ENCODE results near the gene SOX21. TPM values are rescaled to one million over a fixed set of nuclear protein-coding genes. Genes with fewer than 3 reads are reported as not detected.

The SOX21 gene
- total RNA-seq, 1 experiment from 2014 or later: 0.32 TPM

DNA sequence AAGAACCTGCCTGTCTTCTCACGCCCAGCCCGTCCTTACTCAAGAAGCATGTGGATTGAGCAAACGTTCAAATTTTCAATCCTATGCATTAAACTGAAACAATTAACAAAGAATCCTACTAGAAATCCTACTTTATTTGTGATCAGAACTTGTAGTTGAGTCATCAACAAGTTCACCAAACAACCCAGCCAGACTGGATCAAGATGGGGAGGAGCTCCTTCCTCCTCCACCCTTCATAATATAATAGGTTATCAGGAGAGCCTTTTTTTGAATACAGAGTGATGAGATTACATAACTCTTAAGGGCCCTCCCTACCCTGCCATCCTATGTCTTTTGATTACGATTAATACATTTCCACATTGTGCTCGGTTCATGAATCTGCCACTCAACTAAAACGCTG is 32.7 kb downstream of the SOX21 start:
- DNase-seq (ENCODE audit: low read depth): no peak

DNA sequence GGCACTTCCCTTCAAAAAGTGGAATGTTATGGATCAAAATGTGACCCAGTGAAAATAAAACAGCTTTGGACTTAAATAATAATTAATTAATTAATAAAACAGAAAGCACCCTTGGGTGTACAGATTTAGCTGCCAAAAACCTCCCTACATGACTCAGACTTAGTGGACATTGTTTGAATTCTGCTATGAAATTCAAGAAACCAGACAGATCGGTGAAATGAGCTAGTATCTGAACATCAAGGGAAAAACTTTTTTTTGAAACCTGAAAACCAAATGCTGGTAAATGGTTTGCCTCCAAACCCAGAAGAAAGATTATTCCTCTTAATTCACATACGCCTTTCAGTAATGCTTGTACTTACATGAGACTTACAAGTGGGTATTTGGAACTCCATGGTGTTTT is 33.5 kb downstream of the SOX21 start:
- DNase-seq (ENCODE audit: low read depth): no peak

DNA sequence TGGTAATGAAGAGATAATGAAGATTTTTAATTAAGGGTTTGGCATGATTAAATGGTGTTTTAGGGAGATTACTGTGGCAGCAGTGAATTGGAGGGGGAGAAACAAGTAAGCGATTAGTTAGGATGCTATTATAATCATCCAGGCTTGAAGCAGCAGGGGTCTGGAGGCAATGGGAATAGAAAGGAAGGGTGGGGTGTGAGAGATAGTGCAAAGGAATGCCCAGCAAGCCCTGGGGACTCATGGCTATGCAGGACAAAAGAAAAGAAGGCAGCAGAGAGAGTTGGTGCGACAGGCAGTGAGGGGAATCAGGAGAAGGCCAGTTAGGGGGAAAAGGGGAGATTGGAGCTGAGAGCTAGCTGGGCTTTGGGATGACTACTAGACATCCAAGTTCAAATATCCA is 34.5 kb downstream of the SOX21 start:
- no peak for DNase-seq (ENCODE audit: low read depth)

DNA sequence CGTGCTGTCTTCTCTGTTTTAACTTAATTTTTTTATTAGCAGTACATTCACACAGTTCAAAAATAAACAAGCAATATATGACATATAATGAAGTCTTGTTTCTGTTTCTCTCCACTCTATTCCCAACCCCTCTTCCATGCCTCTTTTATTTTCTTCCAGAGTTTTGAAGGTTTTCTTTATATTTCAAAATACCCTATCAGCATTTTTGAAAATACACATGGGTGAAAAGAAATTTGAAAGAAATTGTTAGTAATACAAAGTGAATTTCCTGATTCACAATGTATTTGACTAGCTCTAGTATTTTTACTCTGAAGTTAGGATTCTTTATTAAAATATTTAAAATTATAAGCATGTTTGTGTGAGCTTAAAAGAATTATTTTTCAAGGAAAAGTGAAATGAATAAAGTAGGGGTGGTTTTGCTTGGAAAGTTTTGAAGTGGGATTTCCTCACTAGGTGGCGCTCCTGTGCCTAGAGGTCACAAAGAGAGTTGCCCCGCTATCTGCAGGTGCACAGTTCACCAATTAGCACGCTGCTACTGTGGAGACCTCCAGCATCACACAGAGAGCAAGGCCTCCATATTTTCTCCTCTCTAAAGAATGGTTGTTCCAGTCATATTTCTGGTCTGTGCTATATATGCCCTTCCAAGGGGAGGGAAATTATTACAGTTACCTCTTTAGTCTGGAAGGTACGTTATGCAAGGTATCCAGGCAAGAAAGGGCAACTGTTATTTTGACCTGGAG is 37.6 kb downstream of the SOX21 start:
- peak; percentile 34 for DNase-seq (ENCODE audit: low read depth)

DNA sequence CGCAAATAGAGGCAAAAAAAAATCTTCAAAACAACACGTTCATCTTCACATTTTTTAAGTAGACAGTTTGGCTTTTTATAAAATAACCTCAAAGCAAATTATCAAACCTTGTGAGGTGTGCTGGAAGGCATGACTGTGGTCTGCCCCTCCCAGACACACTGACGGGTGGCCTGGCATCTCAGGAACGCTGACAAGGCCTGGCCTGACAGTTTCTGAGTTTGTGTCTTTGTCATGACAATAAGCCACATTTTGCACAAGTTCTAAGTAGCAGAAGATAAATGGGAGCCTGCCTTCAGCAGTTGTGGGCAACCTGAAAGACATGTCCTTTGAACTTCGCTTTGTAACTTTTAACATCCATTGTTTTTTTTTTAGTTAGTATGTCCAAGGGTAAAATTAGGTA is 38.5 kb downstream of the SOX21 start:
- peak; percentile 18 for DNase-seq (ENCODE audit: low read depth)

DNA sequence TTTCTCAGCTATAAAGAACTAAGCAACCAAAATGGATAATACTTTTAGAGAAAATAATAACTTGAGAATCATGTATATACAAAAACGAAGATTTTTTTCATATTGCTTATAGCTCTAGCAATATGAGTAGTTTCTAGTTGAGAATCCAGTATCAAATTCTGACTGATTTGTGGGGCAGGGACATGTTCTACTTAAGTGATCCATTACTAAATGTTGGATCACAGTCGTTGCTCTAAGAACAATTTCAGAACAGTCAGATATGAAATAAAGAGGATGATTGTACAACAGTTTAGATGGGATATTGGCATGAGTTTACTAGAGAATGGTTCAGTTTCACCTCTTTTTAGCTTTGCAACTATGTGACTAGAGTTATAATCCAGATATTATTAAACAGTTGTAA is 39.9 kb downstream of the SOX21 start:
- DNase-seq (ENCODE audit: low read depth): no peak

DNA sequence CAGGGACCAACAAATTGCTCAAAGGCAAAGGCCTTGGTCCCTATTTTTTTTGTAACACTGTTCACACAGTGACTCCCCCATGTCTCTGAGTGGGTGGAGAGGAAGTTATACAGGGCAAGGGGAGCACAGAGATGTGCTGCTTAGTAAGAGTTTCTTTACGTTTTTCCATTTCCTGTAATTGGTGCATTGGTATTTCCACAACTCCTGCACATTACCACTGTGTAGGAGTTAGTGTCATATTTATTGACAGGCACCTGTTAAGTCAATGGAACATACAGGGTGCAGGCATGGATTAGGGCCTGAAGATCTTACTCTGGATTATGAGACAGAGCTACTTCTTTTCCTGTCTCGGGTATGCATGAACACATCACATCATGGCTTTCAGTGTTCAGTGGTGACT is 45.2 kb downstream of the SOX21 start:
- no peak for DNase-seq (ENCODE audit: low read depth)

DNA sequence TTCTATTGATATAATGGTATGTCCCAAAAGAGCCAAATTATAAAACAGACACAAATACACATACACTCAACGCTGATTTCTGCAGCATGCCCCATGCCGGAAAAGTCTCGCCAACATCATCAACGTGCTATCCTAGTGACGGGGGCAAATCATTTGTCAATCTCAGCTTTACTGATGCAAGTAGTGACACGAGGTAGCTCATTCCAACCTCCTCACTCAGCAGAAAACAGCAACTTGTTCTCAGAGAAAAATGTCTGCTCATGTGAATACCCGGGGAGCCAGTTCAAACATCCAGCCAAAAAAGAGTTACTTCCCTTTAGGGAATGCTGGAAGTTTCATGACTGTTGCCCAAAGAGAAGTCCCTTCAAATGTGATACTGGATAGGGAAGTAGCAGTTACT is 46.3 kb downstream of the SOX21 start:
- DNase-seq (ENCODE audit: low read depth): no peak

DNA sequence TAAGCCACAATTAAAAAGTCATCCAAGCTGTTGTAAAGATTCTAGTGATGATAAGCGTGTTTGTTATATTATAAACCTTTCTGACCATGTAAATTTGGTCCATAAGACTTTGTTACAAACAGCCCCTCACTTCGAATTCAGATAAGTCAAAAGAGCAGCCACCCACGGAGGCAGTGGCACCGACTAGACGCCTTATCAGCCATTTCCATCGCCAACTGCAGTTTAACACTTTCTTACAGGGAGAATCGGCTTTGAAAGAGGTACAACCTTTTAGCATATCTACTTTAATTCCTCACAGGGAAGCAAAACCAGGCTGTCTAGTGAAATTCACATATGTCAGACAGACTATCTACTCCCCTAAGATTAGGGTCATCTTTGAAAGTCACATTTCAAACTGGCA is 47.5 kb downstream of the SOX21 start:
- DNase-seq (ENCODE audit: low read depth): no peak

DNA sequence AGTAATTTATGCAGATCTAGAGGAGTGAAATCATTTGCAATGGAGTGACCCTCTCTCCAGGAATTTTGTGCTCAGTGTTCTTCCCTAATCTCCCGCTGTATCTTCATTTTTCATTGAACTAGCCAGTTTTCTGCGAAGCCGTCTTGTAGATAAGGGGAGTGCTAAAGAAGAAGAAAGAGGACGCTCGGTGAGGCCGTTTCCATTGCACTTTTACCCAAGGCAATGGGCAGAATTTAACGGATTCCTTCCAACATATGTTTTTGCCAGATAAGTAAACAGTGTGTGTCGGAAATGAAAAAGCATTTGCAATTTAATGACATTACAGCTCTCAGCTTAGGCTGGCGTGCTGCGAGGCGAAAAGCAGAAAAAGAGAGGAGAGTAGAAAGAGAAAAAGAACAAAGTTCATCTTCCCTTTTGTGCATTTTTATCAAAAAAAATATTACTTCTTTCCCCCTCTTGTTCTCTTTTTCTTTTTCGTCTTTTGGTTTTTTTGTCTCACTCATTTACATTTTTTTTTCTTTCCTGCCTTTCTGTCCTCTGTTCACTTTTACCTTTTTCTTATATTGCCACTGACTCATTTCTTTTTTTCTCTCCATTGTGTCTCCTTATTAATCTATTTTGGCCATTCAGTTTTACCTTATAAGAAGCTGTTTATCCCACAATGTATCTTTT is 49.9 kb downstream of the SOX21 start:
- DNase-seq (ENCODE audit: low read depth): no peak

DNA sequence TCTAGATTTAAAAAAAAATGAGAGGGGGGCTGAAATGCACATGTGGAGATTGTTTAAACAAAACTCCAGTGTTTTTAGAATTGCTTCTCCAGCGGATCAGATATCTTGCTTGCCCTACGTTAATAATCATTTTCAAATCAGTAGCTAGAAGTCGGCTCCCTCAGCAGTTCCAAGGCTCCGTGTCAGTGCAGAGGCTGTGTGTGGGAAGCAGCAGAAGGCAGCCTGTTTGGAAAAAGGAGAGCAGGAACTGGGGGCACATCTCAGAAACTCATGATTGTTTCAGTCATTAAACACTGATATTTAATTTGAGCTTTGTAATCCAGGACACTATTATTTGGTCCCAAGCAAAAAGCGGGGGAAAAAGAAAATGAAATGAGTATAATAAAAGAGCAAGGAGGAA is 50.9 kb downstream of the SOX21 start:
- no peak for DNase-seq (ENCODE audit: low read depth)

DNA sequence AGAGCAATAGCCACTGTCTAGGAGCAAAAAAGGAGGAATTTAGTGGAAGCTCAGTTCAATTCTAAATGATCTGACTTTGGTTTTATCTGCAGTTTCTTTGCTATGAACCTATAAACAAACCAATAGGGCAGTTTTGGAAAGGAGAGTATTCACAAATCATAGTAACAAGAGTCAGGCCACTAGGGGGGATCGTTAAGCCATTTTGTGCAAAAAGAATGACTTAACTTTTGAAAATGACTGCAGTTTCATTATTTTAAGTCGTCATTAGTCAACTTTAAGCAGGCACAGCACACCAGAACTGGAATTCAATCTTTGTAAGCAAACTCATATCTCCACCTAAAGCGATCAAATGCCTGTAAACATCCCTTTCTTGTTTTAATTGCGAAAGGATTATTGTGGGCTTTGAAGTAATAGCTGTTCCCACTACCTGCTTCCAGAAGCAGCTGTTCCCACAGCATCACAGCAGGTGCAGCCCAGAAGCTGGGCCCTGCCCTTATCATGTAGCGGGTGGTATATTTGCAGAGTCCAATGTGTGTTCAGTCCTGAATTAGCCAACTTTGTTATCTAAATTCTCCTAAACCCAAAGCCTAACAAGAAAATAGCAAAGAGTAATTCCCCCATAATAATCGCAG is 51.5 kb downstream of the SOX21 start:
- peak; percentile 28 for DNase-seq (ENCODE audit: low read depth)

Other genes with a start within 250 kb of the SOX21 start
- not detected in 2 replicates for gene DCT, start 232.9 kb downstream of the SOX21 start, total RNA-seq (2014; rRNA removed; shearing (Covaris generic))
- 13.1 and 15.2 TPM in 2 replicates for gene TGDS, start 116.4 kb downstream of the SOX21 start, total RNA-seq (2014; rRNA removed; shearing (Covaris generic))
- 10.7 and 13.9 TPM in 2 replicates for gene GPR180, start 110.7 kb downstream of the SOX21 start, total RNA-seq (2014; rRNA removed; shearing (Covaris generic))